Chondrocyte (in vitro differentiated cells): ENCODE data around the gene PTPRK. TPM values are rescaled to one million over a fixed set of nuclear protein-coding genes. Genes with fewer than 3 reads are reported as not detected.

Experiments
- DNase-seq: peaks from one replicate; pipeline ENCODE4 v3.0.0; 2021; ENCODE audit warnings: mixed read lengths, low spot score
- H3K27ac Mint-ChIP-seq: one replicate; pipeline ENCODE4 v1.8.0; 2021; ENCODE audit warnings: mild to moderate bottlenecking, moderate library complexity, mixed read lengths; ENCODE audit not compliant: unreplicated experiment
- H3K27me3 Mint-ChIP-seq: 2 replicates; pipeline ENCODE4 v1.8.0; 2021; ENCODE audit warnings: low read depth, mixed read lengths
- H3K36me3 Mint-ChIP-seq: 2 replicates; pipeline ENCODE4 v1.8.0; 2021; ENCODE audit warnings: low read depth, mixed read lengths
- H3K4me1 Mint-ChIP-seq: 2 replicates; pipeline ENCODE4 v1.8.0; 2021; ENCODE audit warnings: low read depth, mild to moderate bottlenecking, mixed read lengths
- H3K4me3 Mint-ChIP-seq: one replicate; pipeline ENCODE4 v1.8.0; 2021; ENCODE audit warnings: mild to moderate bottlenecking, moderate library complexity, mixed read lengths; ENCODE audit not compliant: unreplicated experiment
- H3K9me3 Mint-ChIP-seq: 2 replicates; pipeline ENCODE4 v1.8.0; 2021; ENCODE audit warnings: low read depth, mixed read lengths
- total RNA-seq: library from RNA; stranded (reverse); gene quantifications from 3 replicates; pipeline ENCODE4 v1.2.1, GENCODE V29; 2021
- TF ChIP-seq, protein P1 (sequence below): fragments of 200-600 bp; sonication (generic); IDR thresholded peaks from 2 replicates; pipeline ENCODE4 v1.5.0; 2021; ENCODE audit warnings: antibody characterized with exemption, mild to moderate bottlenecking, moderate library complexity

The PTPRK gene
- total RNA-seq, 1 donor from 2014 or later: 63.3 TPM

DNA sequence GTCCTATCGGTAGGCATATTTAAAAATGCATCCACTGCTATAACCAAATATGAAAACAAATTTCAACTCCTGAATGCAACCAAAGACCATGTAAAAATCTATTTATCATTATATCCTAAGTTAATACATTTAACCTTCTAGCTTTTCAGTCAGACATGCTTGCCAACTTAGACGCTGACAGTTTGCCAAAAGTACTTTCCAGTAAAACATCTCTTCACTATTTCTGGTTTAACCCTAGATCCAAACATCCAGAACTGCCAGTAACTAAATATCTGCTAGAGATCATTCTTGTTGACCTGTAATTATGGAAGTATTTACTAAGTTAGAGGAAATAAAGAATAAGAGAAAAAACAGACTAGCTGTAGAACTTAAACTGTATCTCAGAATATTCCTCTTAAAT is 409.3 kb downstream of the PTPRK start:
- no peak for DNase-seq
- TF ChIP-seq, protein P1, sequence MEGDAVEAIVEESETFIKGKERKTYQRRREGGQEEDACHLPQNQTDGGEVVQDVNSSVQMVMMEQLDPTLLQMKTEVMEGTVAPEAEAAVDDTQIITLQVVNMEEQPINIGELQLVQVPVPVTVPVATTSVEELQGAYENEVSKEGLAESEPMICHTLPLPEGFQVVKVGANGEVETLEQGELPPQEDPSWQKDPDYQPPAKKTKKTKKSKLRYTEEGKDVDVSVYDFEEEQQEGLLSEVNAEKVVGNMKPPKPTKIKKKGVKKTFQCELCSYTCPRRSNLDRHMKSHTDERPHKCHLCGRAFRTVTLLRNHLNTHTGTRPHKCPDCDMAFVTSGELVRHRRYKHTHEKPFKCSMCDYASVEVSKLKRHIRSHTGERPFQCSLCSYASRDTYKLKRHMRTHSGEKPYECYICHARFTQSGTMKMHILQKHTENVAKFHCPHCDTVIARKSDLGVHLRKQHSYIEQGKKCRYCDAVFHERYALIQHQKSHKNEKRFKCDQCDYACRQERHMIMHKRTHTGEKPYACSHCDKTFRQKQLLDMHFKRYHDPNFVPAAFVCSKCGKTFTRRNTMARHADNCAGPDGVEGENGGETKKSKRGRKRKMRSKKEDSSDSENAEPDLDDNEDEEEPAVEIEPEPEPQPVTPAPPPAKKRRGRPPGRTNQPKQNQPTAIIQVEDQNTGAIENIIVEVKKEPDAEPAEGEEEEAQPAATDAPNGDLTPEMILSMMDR: no peak
- H3K36me3 Mint-ChIP-seq: no peaks in the 10 kb centered on the region
- no peaks in the 10 kb centered on the region for H3K27me3 Mint-ChIP-seq
- H3K27ac Mint-ChIP-seq: no peak overlapping the region
- H3K4me3 Mint-ChIP-seq: no peak overlapping the region
- H3K4me1 Mint-ChIP-seq: peaks cover 29% of the 10 kb centered on the region
- H3K9me3 Mint-ChIP-seq: no peaks in the 10 kb centered on the region

DNA sequence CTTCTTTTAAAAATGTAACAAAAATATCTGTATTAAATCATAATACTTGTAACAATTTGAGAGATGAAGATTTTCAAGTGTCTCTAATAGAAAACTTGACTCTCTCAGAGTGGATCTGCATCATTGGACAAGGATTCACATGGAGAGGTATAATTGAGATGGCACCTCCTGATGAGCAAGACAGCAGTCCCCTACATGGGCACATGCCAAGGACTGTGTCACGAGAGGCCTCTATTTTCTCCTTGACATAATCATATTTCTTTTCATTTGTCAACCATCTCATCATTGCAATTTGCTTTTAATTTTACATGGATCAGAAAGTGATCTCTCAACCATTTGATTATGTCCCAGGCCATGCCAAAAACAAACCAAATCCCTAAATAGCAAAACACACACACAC is 412.7 kb downstream of the PTPRK start:
- Mint-ChIP-seq H3K27me3 (no peaks in the 10 kb centered on the region), H3K4me1 (peaks cover 25% of the 10 kb centered on the region), H3K27ac (no peak overlapping the region), H3K9me3 (no peaks in the 10 kb centered on the region), H3K4me3 (no peak overlapping the region), H3K36me3 (no peaks in the 10 kb centered on the region)
- TF ChIP-seq, protein P1: no peak
- DNase-seq: no peak

DNA sequence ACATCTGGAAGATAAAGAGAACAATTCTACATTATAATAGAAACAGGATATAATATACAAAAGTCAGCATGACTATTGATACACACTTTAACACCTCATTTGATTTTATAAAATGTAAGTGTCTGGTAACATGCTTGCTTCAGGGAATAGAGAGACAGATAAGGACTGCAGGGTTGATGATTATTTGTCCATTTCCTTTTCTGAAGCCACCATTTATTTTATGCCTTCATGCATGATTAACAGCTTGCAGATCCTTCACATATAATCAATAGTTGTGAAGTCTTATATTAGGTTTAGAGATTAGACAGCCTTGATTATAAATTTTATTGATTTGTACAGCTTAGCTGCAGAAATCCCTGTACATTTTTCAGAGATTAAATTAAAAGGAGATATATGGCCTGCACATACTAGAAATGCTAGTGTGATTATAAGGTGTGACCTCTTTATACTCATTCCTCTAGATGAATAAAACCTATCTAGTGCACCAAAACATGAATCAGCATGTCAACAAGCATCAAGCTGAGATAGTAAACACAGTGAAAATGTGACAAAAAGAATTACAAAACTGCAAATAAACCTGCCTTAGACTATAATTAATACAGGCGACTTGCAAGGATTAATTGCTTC is 420.7 kb downstream of the PTPRK start:
- H3K27me3 Mint-ChIP-seq: no peaks in the 10 kb centered on the region
- no peak overlapping the region for H3K27ac Mint-ChIP-seq
- H3K4me1 Mint-ChIP-seq: peaks cover 3% of the 10 kb centered on the region
- H3K4me3 Mint-ChIP-seq: no peak overlapping the region
- H3K36me3 Mint-ChIP-seq: no peaks in the 10 kb centered on the region
- TF ChIP-seq, protein P1: no peak
- H3K9me3 Mint-ChIP-seq: no peaks in the 10 kb centered on the region
- no peak for DNase-seq

DNA sequence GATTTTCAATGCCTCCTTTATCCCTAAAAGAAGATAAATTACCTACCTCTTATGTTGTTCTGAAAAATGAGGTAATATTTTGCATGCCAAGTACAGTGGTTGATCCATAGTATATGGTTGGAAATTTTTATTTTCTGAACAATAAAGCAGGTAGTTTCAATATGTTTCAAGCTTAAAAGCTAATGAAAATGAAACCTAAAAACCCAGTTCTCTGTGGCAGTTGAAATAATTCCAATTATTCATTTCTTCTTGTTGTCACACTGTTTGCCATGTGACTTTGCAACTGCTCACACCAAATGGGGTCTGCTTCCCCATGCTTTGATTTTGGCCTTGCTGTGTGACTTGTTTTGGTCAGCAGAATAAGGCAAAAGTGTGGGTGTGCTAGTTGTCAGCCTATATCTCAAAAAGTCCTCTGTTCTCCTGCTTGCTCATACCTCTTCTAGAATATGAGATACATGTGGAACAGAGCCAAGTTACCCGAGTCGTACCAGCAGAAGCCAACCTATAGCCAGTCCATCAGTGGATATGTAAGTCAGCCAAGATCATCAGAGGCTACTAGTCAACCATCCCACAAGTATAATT is 422.3 kb downstream of the PTPRK start:
- no peaks in the 10 kb centered on the region for H3K9me3 Mint-ChIP-seq
- H3K27ac Mint-ChIP-seq: no peak overlapping the region
- peaks cover 3% of the 10 kb centered on the region for H3K4me1 Mint-ChIP-seq
- TF ChIP-seq, protein P1: no peak
- H3K27me3 Mint-ChIP-seq: no peaks in the 10 kb centered on the region
- no peak for DNase-seq
- H3K36me3 Mint-ChIP-seq: no peaks in the 10 kb centered on the region
- no peak overlapping the region for H3K4me3 Mint-ChIP-seq

DNA sequence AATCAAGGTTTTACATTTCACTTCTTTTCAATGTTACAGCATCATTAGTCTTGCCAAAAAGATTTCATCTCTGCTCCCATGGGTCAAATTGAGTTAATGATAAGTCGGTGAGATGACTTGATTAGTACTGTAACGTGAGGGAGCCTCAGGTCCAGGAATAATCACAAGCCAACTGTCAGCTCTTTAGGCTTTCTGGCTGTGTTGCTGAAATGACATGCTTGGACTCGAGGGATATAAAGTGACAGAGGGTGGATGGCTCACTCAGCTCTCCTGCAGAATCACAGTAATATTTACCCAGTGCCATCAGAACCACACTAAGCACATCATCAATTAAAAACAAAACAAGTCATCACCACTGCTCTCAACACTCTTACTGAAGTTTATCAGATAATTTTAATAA is 423.4 kb downstream of the PTPRK start:
- no peak overlapping the region for H3K27ac Mint-ChIP-seq
- H3K4me1 Mint-ChIP-seq: peaks cover 3% of the 10 kb centered on the region
- no peak overlapping the region for H3K4me3 Mint-ChIP-seq
- no peaks in the 10 kb centered on the region for H3K9me3 Mint-ChIP-seq
- no peaks in the 10 kb centered on the region for H3K27me3 Mint-ChIP-seq
- H3K36me3 Mint-ChIP-seq: no peaks in the 10 kb centered on the region
- TF ChIP-seq, protein P1: no peak
- DNase-seq: no peak
